HG03066 (cell line): Measurements from ENCODE around the gene RAB11FIP4.

Source experiments
- ATAC-seq: cut with Tn5 transposase; IDR thresholded peaks from one replicate; pipeline ENCODE4 v1.9.1; 2021; ENCODE audit warnings: low read depth; ENCODE audit not compliant: unreplicated experiment

The RAB11FIP4 gene

DNA sequence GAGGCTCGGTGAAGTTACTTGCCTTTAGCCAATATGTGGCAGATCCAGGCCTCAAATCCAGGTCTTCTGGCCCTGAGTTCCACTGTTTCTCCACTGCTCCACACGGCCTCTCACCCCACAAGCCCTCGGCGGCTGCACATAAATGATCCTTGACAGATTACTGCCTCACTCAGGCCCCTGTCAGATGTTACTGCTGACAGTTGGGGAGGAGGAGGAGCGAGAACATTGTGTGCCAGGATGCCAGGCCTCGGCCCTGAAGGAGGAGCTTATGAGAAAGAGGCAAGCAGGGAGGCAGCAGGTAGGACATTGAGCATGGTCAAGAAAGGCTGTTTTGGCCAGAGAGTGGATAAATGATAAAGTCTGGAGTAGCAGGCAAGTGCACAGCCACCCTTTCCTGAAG lies 88.6 kb downstream of the RAB11FIP4 start:
- no peak for ATAC-seq

DNA sequence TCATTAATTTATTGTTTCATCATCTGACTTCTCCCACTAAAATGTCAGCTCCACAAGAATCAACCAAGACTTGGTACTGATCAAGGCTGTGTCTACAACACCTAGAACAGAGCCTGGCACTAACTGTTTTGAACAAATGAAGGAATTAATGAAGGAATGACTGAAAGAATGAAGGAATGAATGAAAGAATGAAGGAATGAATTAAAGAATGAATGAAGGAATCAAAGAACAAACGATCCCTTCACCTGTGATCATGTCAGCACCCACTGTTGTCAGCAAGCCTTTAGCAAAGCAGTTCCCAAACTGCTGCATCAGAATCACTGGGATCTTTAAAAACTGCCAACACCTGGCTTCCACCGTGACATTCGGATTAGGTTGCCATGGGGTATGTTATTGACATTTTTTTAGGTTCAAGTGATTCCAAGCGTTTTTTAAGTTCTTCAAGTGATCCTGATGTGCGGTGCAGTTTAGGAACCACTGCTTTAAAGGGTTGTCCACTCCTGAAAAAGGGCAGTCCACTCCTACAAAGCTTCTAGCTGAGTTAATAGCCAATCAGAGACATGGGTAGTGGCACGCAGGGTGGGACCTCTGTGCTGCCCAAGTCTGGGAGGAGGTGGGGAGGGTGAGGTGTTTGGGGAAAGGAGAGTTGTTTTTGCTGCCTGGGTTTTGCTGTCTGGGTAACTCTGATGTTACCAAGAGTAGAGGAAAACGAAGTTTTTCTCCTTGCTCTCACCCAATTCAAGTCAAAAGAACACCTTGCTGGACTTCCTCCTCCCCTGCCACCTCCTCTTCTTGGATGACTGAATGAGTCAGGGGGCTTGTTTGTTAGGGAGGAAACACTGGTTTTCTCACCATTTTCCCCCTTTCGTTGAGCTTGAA lies 89.7 kb downstream of the RAB11FIP4 start:
- no peak for ATAC-seq

- ATAC-seq, result no peak
Measured at GRCh38 chr17:31481783-31482081, 90.3 kb downstream of the RAB11FIP4 start.

DNA sequence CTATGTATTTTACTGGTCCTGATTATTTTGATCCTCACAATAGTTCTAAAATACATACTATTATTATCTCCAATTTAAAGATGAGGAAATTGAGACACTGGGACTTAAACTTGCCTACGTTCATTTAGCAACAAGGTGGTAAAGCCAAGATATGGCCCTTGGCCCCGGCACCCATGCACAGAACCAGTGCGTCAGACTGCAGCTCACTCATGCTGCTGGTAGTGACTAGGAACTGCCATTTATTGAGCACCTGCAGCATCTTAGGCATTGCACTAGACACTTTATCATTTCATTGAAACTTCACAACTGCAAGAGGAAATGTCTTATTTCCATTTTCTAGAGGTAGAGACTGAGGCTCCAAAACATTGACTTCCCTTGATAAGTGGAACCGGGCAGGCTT lies 93.3 kb downstream of the RAB11FIP4 start:
- ATAC-seq, result no peak

- ATAC-seq, result no peak
Measured at GRCh38 chr17:31486351-31487062, 95.0 kb downstream of the RAB11FIP4 start.

DNA sequence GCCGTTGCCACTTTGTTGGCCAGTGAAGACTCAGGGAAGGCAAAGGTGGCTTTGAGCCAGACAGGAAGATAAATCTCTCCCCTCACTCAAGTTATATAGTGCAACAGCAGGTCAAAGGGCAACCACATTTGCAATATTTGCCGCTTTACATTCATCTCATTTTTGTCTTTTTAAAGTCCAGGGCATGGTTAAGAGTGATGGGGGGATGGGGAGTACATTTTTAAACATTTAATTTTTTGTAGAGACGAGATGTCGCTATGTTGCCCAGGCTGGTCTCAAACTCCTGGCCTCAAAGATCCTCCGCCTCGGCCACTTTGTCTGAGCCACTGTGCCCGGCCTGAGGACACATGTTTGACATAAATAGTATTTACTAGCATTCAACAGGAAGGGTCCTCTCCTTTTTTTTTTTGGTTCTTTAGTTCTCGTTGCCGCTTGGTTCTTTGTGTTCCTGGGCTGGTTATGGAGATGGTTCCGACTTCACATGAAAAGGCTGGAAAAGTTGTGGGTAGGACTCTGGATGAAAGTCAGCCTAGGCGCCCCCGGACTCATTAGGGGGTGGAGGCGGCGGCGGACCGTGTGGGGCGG lies 95.7 kb downstream of the RAB11FIP4 start:
- ATAC-seq, result no peak

DNA sequence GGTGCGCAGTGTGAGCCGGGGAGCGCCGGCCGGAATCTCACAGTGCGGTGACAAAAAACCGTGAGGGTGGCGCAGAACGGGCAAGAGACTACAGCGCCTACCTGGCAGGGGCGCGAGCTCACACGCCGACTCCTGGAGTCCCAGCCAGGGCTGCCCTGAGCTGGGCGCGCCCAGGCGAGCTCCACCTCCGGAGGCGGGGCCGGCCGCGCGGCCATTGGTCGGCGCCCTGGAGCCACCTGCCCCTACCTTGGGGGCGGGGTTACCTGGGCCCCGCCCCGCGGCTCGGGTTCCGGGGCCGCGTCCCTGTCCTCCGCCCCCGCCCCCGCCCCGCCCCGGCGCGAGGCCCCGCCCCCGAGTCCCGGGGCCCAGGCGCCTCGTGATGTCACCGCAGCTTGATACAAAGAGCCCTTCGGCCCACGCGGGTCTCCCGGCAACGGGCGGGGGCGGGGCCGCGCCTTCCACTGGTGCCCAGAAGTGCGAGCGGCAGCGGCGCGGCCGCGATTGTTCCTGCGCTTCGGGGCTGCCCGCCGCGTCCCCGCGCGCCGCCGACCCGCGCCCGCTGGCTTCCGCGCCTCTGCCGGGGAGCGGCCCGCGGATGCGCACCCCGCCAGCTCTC lies 96.3 kb downstream of the RAB11FIP4 start:
- ATAC-seq, result peak; percentile 53

DNA sequence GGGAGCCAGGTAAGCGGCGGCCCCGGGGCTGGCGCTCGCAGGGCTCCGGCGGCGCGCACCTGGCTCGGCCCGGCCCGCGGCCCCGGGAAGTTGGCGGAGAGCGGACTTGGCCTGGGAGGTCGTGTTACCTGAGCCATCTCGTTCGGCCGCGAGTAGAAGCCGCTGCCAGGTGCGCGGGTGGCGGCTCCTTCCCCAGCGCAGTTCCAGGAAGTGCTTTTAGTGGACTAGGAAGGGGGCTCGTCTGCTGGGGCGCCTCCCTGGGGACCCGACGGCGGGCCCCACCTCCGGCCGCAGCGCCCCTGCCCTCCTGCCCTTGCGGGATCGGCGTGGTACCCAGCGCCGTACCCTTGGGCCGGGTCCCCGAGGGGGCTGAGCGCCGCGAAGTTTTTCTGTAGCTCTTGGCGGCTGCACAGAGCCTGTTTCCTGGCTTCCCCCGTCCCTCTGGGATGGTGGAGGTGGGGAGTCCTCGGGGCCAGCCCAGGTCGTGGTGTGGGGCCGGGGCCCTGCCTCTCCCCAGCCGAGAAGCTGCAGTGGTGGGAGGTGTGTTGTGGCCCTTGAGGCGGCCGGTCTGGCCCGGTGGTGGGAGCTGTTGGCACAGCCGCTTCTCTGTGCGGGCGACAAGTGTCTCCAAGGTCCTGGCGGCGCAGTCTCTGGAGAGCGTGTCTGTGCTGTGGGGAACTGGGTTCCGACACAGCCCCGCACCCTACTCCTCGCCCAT lies 96.9 kb downstream of the RAB11FIP4 start:
- ATAC-seq, result peak; percentile 8

- no peak for ATAC-seq
Measured at GRCh38 chr17:31488982-31489294, 97.5 kb downstream of the RAB11FIP4 start.

- no peak for ATAC-seq
Measured at GRCh38 chr17:31489295-31490018, 98.0 kb downstream of the RAB11FIP4 start.

- ATAC-seq, result no peak
Measured at GRCh38 chr17:31490019-31490650, 98.7 kb downstream of the RAB11FIP4 start.

DNA sequence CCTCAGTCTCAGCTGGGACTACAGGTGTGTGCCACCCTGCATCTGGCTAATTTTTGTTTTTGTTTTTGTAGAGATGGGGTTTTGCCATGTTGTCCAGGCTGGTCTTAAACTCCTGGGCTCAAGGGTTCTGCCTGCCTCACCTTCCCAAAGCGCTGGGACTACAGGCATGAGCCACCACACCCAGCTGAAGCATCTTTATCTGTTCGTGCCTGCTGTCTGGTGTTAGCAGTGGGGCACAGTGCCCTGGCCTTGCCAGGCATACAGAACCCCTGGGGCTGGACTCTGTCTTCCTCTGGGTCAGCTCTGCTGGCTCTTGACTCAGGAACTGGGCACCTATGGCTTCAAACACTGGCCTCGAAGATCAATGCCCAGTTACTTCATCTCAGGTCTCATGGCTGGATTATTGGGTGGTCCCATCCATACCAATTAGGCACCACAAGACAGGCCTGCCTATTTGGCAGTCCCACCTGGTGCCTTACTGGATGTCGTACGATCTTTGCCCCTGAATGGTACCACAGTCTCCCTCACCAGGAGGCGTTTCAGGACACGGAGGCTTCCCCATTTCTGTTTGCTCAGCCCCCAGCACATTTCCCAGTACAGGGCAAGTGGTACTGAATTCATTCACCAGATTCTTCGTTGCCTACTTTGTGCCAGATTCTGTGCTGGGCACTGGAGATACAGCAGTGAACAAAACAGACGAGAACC lies 99.3 kb downstream of the RAB11FIP4 start:
- ATAC-seq, result no peak

- ATAC-seq, result peak; percentile 25
Measured at GRCh38 chr17:31491376-31492131, 100.1 kb downstream of the RAB11FIP4 start.

DNA sequence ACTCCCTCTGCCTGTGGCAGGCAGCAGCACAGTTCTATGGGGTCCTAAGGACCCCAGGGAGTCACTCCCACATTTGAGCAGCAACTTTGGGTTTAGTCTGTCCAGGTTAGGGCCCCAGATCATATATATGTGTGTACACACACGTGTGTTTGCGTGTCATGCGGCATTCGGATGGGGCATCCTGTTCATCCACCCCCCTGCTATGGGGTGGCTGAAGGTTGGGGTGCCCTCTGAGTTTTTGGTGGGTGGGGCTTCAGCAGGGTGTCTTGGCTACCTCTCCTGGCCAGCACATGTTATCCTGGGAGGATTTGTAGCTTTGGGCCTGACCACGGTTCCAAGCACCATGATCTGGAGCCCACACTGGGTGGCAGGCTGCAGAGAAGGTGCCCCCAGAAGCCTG lies 100.7 kb downstream of the RAB11FIP4 start:
- ATAC-seq, result no peak

- peak; percentile 34 for ATAC-seq
Measured at GRCh38 chr17:31492880-31493655, 101.6 kb downstream of the RAB11FIP4 start.

DNA sequence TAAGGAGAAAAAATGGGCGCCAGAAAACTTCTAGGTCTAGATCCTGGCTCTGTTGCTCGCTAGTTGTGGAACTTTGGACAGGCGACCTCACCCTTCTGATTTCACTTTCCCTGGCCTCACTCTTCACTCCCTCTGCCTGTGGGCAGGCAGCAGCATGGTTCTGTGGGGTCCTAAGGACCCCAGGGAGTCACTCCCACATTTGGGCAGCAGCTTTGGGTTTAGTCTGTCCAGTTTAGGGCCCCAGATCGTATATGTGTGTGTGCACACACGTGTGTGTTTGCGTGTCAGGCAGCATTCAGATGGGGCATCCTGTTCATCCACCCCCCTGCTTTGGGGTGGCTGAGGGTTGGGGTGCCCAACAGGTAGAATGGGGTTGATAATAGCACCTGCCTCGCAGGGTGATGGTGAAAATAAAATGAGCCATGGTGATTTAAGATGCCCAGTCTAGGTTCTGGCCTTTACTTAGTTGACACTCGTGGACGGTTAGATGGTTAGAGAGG lies 102.2 kb downstream of the RAB11FIP4 start:
- no peak for ATAC-seq

GRCh38 chr17:31494259-31495021 lies 103.0 kb downstream of the RAB11FIP4 start:
- peak; percentile 44 for ATAC-seq
